Measurements from ENCODE around the gene HDAC4. TPM values are rescaled to one million over a fixed set of nuclear protein-coding genes. Genes with fewer than 3 reads are reported as not detected.

HDAC4 gene
- total and polyA plus RNA-seq, 2 of the 8 experiments (the other 6 are each of a cell fraction or from before 2014, with no cell fraction given), result 15.4 to 31.5 TPM

DNA sequence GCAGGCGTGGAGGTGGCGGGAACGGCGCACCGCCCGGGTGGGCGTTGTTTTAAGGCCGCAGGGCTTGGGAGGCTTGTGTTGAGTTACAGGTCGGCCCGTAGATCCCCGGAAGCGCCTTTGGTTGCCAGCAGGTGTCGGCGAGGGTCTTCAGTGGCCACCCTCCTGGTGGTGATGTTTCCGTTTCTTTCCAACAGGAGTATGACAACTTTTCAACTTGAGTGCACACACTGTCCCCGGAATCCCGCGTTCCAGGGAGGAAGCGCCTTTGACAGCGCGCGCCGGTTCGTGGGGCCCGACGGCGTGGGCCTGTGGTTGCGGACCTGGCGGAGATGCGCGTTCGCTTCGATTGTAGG, 1.0 kb upstream of the HDAC4 start (continued):
- TF ChIP-seq, protein P1, sequence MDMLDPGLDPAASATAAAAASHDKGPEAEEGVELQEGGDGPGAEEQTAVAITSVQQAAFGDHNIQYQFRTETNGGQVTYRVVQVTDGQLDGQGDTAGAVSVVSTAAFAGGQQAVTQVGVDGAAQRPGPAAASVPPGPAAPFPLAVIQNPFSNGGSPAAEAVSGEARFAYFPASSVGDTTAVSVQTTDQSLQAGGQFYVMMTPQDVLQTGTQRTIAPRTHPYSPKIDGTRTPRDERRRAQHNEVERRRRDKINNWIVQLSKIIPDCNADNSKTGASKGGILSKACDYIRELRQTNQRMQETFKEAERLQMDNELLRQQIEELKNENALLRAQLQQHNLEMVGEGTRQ (IDR thresholded peaks at IDR 0.05; ENCODE audit: low read length), result no peak
- no peak for TF ChIP-seq SP2 (IDR thresholded peaks at IDR 0.05; ENCODE audit: low read length)
- no peak for TF ChIP-seq JUND (IDR thresholded peaks at IDR 0.05; ENCODE audit: low read length)
- no peak for TF ChIP-seq POLR2A (IDR thresholded peaks at IDR 0.05; ENCODE audit: control extremely low read depth in 1 of 2, low read depth in 2 of 2, low read length in 2 of 2)
- no peak for TF ChIP-seq RXRA (IDR thresholded peaks at IDR 0.05; ENCODE audit: insufficient read depth, low read depth, low read length)
- no peak for TF ChIP-seq ZNF274 (IDR thresholded peaks at IDR 0.05; ENCODE audit: borderline replicate concordance, extremely low read depth, low read length)
- no peak for TF ChIP-seq BRCA1 (IDR thresholded peaks at IDR 0.05; ENCODE audit: low read depth, low read length)
- TF ChIP-seq, protein P2, sequence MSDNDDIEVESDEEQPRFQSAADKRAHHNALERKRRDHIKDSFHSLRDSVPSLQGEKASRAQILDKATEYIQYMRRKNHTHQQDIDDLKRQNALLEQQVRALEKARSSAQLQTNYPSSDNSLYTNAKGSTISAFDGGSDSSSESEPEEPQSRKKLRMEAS (IDR thresholded peaks at IDR 0.05), result no peak
- peak; percentile 54 for TF ChIP-seq KDM4A (IDR thresholded peaks at IDR 0.05; ENCODE audit: low read depth, low read length, severe bottlenecking)
- peak in 1 of 2 experiments; percentile 82; a peak in 2 of 4 replicates for TF ChIP-seq HDAC2 (IDR thresholded peaks at IDR 0.05; ENCODE audit: borderline replicate concordance in 1 of 2, low read depth in 2 of 2, low read length in 2 of 2)
- TF ChIP-seq KDM5A (IDR thresholded peaks at IDR 0.05; ENCODE audit: low read length), result no peak
- TF ChIP-seq HDAC6 (IDR thresholded peaks at IDR 0.05; ENCODE audit: low read depth, low read length), result no peak
- TF ChIP-seq TEAD4 (IDR thresholded peaks at IDR 0.05; ENCODE audit: low read depth, low read length), result no peak
- no peak for TF ChIP-seq EZH2 (IDR thresholded peaks at IDR 0.05; ENCODE audit: low read depth, low read length, severe bottlenecking)
- TF ChIP-seq TAF1 (IDR thresholded peaks at IDR 0.05; ENCODE audit: low read depth, low read length), result no peak
- TF ChIP-seq SRF (IDR thresholded peaks at IDR 0.05; ENCODE audit: low read depth, low read length), result no peak
- TF ChIP-seq SIN3A (conservative IDR thresholded peaks at IDR 0.05 in 1 of 2, IDR thresholded peaks at IDR 0.05 in 1 of 2; ENCODE audit: low read depth in 1 of 2, low read length in 2 of 2), result 0 out of 4 replicates have a peak, but pooled peaks of 1 of the 2 experiments have one; percentile 20
- TF ChIP-seq FOSL1 (IDR thresholded peaks at IDR 0.05; ENCODE audit: insufficient read depth, low read depth, low read length), result no peak
- TF ChIP-seq CREB1 (IDR thresholded peaks at IDR 0.05), result no peak

All from H1 (cell line).